HG03565 (cell line): ENCODE data around the gene KCTD1.

Experiments
- ATAC-seq: cut with Tn5 transposase; IDR thresholded peaks from one replicate; pipeline ENCODE4 v1.9.1; 2021; ENCODE audit warnings: mild to moderate bottlenecking, moderate library complexity; ENCODE audit not compliant: unreplicated experiment

Gene KCTD1

DNA sequence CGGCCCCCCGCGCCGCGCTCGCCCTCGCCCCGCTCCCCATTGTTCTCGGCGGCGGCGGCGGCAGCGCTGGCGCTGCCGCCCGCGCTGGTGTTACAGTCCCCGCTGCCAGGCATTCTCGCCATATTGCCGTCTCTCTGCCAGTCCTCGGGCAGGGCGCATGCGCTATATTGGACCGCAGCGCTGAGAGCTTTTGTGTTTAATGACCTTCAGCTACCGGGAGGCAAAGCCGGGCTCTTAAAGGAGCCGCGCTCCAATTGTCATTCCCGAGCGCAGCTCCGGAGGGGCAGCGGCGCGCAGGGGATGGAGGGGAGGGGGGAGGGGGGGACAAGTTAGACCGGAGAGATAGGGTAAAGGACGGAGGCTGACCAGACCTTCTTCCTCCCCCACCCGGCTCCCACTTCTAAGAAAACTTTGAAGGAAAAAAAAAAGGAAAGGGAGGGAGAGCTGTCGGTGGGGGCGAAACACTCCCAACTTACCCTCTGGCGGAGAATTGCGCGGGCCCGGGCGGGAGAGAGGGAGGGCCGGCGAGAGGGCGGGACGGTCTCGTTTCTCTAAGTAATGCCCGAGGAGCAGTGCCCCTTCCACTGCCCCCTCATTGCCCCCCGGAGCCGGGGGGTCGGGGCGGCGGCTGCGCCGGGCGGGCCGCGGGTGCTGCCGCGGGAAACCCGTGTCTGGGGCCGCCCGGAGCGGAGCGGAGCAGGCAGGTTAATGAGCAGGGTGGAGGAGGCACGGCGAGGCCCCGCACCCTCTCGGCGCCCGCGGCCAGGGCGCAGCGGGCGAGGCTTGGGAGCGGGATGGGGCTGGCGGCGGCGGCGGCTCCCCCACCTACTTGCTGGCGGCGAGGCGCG is at the start of gene KCTD1:
Gene KCTD1 (minus strand): TSS at position 139 of the 848 bp plus-strand sequence. CDS start 17 bp downstream, at position 122.
- ATAC-seq, result peak; percentile 52

- ATAC-seq, result no peak
Measured at GRCh38 chr18:26593365-26594320, 45.3 kb upstream of the KCTD1 start.

- no peak for ATAC-seq
Measured at GRCh38 chr18:26584745-26585144, 36.4 kb upstream of the KCTD1 start.

- ATAC-seq, result no peak
Measured at GRCh38 chr18:26579941-26580618, 31.7 kb upstream of the KCTD1 start.

- ATAC-seq, result no peak
Measured at GRCh38 chr18:26575865-26576217, 27.5 kb upstream of the KCTD1 start.

- ATAC-seq, result no peak
Measured at GRCh38 chr18:26574958-26575864, 26.9 kb upstream of the KCTD1 start.

- ATAC-seq, result no peak
Measured at GRCh38 chr18:26568926-26569665, 20.7 kb upstream of the KCTD1 start.

- ATAC-seq, result no peak
Measured at GRCh38 chr18:26568513-26568912, 20.2 kb upstream of the KCTD1 start.

DNA sequence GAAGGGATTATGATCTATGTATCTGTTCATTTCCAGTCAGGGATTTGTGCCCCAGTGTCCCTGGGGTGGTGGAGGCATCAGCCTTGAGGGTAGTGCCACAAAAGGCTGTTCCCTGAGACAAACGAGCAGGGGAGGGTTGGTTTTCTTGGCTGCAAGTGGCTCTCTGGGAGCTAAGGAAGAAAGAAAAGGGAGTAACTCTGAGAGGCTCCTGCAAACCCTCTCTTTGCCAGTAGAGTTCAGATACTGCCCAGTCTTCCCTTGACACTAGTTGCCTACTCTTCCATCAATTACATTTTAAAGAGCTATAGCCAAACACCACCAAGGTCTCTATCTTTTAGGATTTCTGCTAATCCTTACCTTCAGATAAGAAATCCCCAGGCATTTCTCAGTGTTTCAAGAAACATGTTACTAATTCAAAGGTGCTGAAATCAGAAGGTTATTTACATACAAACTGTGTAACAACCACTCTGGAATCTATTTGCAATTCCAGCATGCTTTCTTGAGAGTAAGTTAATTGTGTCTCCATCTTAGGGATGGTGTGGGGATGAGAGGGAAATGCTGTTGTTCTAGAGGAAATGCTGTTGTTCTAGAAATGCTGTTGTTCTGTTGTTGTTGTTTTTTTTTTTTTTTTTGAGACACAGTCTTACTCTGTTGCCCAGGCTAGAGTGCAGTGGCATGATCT is 18.7 kb upstream of the KCTD1 start:
- no peak for ATAC-seq

GRCh38 chr18:26565514-26565913 is 17.2 kb upstream of the KCTD1 start:
- no peak for ATAC-seq

DNA sequence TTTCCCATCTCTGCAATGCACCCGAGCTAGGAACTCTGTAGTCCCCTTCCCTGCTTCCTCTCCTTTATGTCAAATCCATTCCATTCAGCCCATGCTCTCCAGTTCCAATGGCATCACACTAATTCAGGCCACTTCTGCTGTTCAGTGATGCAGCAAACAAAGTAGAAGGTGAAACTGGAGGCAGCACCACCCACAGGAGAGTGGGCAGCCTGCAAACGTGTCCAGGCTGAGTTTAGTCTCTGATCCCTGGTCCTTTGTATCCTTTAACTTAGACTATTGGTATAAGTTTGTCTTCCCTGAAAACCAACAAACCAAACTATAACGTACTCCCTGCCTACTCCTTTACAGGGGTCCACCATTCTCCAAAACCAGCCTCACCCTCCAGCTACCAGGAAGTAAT is 14.7 kb upstream of the KCTD1 start:
- no peak for ATAC-seq

DNA sequence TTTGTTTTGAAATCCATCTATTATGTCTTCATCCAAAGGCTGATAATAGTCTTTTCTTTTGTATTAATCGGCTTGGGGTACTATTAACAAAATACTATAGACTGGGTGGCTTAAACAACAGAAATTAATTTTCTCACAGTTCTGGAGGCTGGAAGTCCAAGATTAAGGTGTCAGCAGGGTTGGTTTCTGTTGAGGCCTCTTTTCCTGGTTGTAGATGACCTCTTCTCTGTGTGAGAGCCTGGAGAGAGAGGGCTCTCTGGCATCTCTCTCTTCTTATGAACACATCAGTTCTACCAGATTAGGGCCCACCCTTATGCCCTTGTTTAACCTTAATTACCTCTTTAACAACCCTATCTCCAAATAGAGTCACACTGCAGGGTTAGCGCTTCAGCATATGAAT is 14.2 kb upstream of the KCTD1 start:
- ATAC-seq, result no peak

GRCh38 chr18:26561769-26562168 is 13.4 kb upstream of the KCTD1 start:
- no peak for ATAC-seq

GRCh38 chr18:26556573-26556972 is 8.2 kb upstream of the KCTD1 start:
- ATAC-seq, result peak; percentile 96

- ATAC-seq, result no peak
Measured at GRCh38 chr18:26555804-26556553, 7.6 kb upstream of the KCTD1 start.

DNA sequence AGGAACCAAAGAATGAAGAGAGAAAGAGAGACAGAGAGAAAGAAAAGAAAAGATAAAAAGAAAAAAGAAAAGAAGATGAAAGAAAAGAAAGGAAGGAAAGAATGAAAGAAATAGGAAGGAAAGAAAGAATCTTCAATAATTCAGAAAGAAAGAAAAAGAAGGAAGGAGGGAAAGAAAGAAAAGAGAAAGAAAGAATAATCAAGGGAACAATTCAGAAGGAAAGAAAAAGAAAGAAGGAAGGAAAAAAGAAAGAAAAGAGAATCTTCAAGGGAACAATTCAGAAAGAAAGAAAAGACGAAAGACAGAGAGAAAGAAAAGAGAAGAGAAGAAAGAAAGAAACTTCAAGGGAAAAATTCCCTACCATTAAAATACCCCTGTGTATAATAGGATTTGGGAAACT is 5.6 kb upstream of the KCTD1 start:
- no peak for ATAC-seq

DNA sequence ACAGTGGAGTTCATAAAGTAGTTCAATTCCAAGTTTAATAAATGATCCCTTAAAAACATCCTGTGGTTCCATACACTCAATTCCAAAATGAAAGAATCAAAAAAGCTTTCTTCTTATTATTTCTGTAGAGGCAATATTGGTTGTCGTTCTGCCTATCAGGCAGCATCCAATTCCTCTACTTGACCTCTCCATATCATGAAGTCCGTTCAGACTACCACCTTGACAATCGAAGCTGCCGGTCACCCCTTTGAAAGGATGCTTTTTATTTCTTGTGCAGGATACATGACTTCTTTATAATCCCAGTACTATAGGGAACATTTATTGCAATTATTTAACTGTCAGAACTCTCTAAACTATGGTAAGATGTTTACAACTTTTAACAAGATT is 3.3 kb upstream of the KCTD1 start:
- no peak for ATAC-seq

- no peak for ATAC-seq
Measured at GRCh38 chr18:26550998-26551694, 2.8 kb upstream of the KCTD1 start.
